Activated T-helper 1 cell treated with anti-CD3 and anti-CD28 coated beads, Interleukin-12 subunit alpha, Interleukin-12 subunit beta, Interleukin-2, Interleukin-4 antibody, amounts not matched to agents 30 ng/mL and 10 ng/mL and 1 ng/mL, durations not matched to agents 14 hours and 24 hours and 36 hours (primary cell): ENCODE measurements around the gene PERCC1. TPM values are rescaled to one million over a fixed set of nuclear protein-coding genes. Genes with fewer than 3 reads are reported as not detected.

Experiments used
- DNase-seq: peaks from one replicate; pipeline ENCODE4 v3.0.0; 2021; ENCODE audit warnings: low spot score
- H3K27ac Mint-ChIP-seq: one replicate; pipeline ENCODE4 v1.8.0; 2021; ENCODE audit warnings: mild to moderate bottlenecking, mixed read lengths
- H3K27me3 Mint-ChIP-seq: one replicate; pipeline ENCODE4 v1.8.0; 2022; ENCODE audit warnings: mild to moderate bottlenecking, moderate library complexity, mixed read lengths; ENCODE audit not compliant: insufficient read depth
- H3K36me3 Mint-ChIP-seq: one replicate; pipeline ENCODE4 v1.8.0; 2021; ENCODE audit warnings: low read depth, mixed read lengths
- H3K4me1 Mint-ChIP-seq: one replicate; pipeline ENCODE4 v1.8.0; 2021; ENCODE audit warnings: low read depth, mixed read lengths
- H3K4me3 Mint-ChIP-seq: one replicate; pipeline ENCODE4 v1.8.0; 2021; ENCODE audit warnings: mild to moderate bottlenecking, moderate library complexity, mixed read lengths
- H3K9me3 Mint-ChIP-seq: one replicate; pipeline ENCODE4 v1.8.0; 2021; ENCODE audit warnings: mixed read lengths
- intact Hi-C: fragments of 100-400 bp; cut with micrococcal nuclease; formaldehyde crosslinking; loops from one replicate; pipeline ENCODE4 v1.15.1; 2024
- total RNA-seq: library from RNA; stranded (reverse); gene quantifications from 2 replicates; pipeline ENCODE4 v1.2.3, GENCODE V29; 2022

The PERCC1 gene
- total RNA-seq, 1 donor from 2014 or later: not detected

- peaks cover 2% of the 10 kb centered on the region for H3K36me3 Mint-ChIP-seq
- H3K9me3 Mint-ChIP-seq: no peaks in the 10 kb centered on the region
- H3K27me3 Mint-ChIP-seq: no peaks in the 10 kb centered on the region
- DNase-seq: no peak
- intact Hi-C loops: no loop called here
- H3K4me1 Mint-ChIP-seq: no peaks in the 10 kb centered on the region
- H3K27ac Mint-ChIP-seq: no peak overlapping the region
- no peak overlapping the region for H3K4me3 Mint-ChIP-seq
These were observed 21.0 kb downstream of the PERCC1 start for GRCh38 chr16:1451702-1452392.

- H3K4me3 Mint-ChIP-seq: no peak overlapping the region
- no peak overlapping the region for H3K27ac Mint-ChIP-seq
- no peaks in the 10 kb centered on the region for H3K27me3 Mint-ChIP-seq
- DNase-seq: no peak
- no peaks in the 10 kb centered on the region for H3K4me1 Mint-ChIP-seq
- intact Hi-C loops: no loop called here
- H3K36me3 Mint-ChIP-seq: peaks cover 2% of the 10 kb centered on the region
- H3K9me3 Mint-ChIP-seq: no peaks in the 10 kb centered on the region
These were observed 21.7 kb downstream of the PERCC1 start for GRCh38 chr16:1452530-1452929.

- peaks cover 2% of the 10 kb centered on the region for H3K36me3 Mint-ChIP-seq
- intact Hi-C loops: no loop called here
- H3K9me3 Mint-ChIP-seq: no peaks in the 10 kb centered on the region
- H3K27ac Mint-ChIP-seq: no peak overlapping the region
- no peaks in the 10 kb centered on the region for H3K27me3 Mint-ChIP-seq
- DNase-seq: no peak
- no peaks in the 10 kb centered on the region for H3K4me1 Mint-ChIP-seq
- H3K4me3 Mint-ChIP-seq: no peak overlapping the region
These were observed 22.4 kb downstream of the PERCC1 start for GRCh38 chr16:1453316-1453715.

- DNase-seq: no peak
- intact Hi-C loops: no loop called here
- H3K4me3 Mint-ChIP-seq: no peak overlapping the region
- H3K27ac Mint-ChIP-seq: no peak overlapping the region
- no peaks in the 10 kb centered on the region for H3K4me1 Mint-ChIP-seq
- no peaks in the 10 kb centered on the region for H3K9me3 Mint-ChIP-seq
- H3K27me3 Mint-ChIP-seq: no peaks in the 10 kb centered on the region
- peaks cover 2% of the 10 kb centered on the region for H3K36me3 Mint-ChIP-seq
These were observed 23.7 kb downstream of the PERCC1 start for GRCh38 chr16:1454561-1454960.

GRCh38 chr16:1455190-1456171, 24.6 kb downstream of the PERCC1 start:
- Mint-ChIP-seq H3K4me3 (no peak overlapping the region), H3K27ac (no peak overlapping the region), H3K36me3 (peaks cover 2% of the 10 kb centered on the region), H3K4me1 (no peaks in the 10 kb centered on the region), H3K9me3 (no peaks in the 10 kb centered on the region), H3K27me3 (no peaks in the 10 kb centered on the region)
- no peak for DNase-seq
- intact Hi-C loops: no loop called here

- no peak overlapping the region for H3K4me3 Mint-ChIP-seq
- H3K36me3 Mint-ChIP-seq: peaks cover 2% of the 10 kb centered on the region
- no peak overlapping the region for H3K27ac Mint-ChIP-seq
- intact Hi-C loops: no loop called here
- no peak for DNase-seq
- H3K27me3 Mint-ChIP-seq: no peaks in the 10 kb centered on the region
- H3K4me1 Mint-ChIP-seq: no peaks in the 10 kb centered on the region
- H3K9me3 Mint-ChIP-seq: no peaks in the 10 kb centered on the region
These were observed 26.1 kb downstream of the PERCC1 start for GRCh38 chr16:1456951-1457350.

- no peaks in the 10 kb centered on the region for H3K9me3 Mint-ChIP-seq
- no peaks in the 10 kb centered on the region for H3K36me3 Mint-ChIP-seq
- H3K4me1 Mint-ChIP-seq: no peaks in the 10 kb centered on the region
- no peak overlapping the region for H3K27ac Mint-ChIP-seq
- H3K27me3 Mint-ChIP-seq: no peaks in the 10 kb centered on the region
- DNase-seq: no peak
- intact Hi-C loops: no loop called here
- H3K4me3 Mint-ChIP-seq: no peak overlapping the region
These were observed 26.8 kb downstream of the PERCC1 start for GRCh38 chr16:1457489-1458245.

- Mint-ChIP-seq H3K27me3 (no peaks in the 10 kb centered on the region), H3K9me3 (no peaks in the 10 kb centered on the region), H3K4me3 (no peak overlapping the region), H3K36me3 (no peaks in the 10 kb centered on the region), H3K4me1 (no peaks in the 10 kb centered on the region), H3K27ac (peak overlapping the region; percentile 29)
- no peak for DNase-seq
- intact Hi-C loops: no loop called here
These were observed 27.6 kb downstream of the PERCC1 start for GRCh38 chr16:1458336-1458976.

GRCh38 chr16:1458977-1459341, 28.1 kb downstream of the PERCC1 start:
- H3K27me3 Mint-ChIP-seq: no peaks in the 10 kb centered on the region
- H3K9me3 Mint-ChIP-seq: no peaks in the 10 kb centered on the region
- H3K27ac Mint-ChIP-seq: peak overlapping the region; percentile 29
- no peak overlapping the region for H3K4me3 Mint-ChIP-seq
- intact Hi-C loops: no loop called here
- H3K4me1 Mint-ChIP-seq: no peaks in the 10 kb centered on the region
- DNase-seq: no peak
- H3K36me3 Mint-ChIP-seq: no peaks in the 10 kb centered on the region

GRCh38 chr16:1459967-1460366, 29.1 kb downstream of the PERCC1 start:
- H3K4me1 Mint-ChIP-seq: no peaks in the 10 kb centered on the region
- no peaks in the 10 kb centered on the region for H3K9me3 Mint-ChIP-seq
- no peak for DNase-seq
- no peaks in the 10 kb centered on the region for H3K27me3 Mint-ChIP-seq
- no peaks in the 10 kb centered on the region for H3K36me3 Mint-ChIP-seq
- H3K4me3 Mint-ChIP-seq: no peak overlapping the region
- intact Hi-C loops: no loop called here
- no peak overlapping the region for H3K27ac Mint-ChIP-seq

GRCh38 chr16:1460602-1461138, 29.8 kb downstream of the PERCC1 start:
- Mint-ChIP-seq H3K9me3 (no peaks in the 10 kb centered on the region), H3K4me3 (no peak overlapping the region), H3K36me3 (no peaks in the 10 kb centered on the region), H3K4me1 (no peaks in the 10 kb centered on the region), H3K27ac (no peak overlapping the region), H3K27me3 (no peaks in the 10 kb centered on the region)
- intact Hi-C loops: no loop called here
- DNase-seq: no peak

GRCh38 chr16:1461146-1461545, 30.3 kb downstream of the PERCC1 start:
- Mint-ChIP-seq H3K4me1 (no peaks in the 10 kb centered on the region), H3K27me3 (no peaks in the 10 kb centered on the region), H3K9me3 (no peaks in the 10 kb centered on the region), H3K36me3 (no peaks in the 10 kb centered on the region), H3K27ac (no peak overlapping the region), H3K4me3 (no peak overlapping the region)
- no peak for DNase-seq
- intact Hi-C loops: no loop called here
